Cardiac septum (tissue), 1 donor: ENCODE data around the gene RETREG3. TPM values are rescaled to one million over a fixed set of nuclear protein-coding genes. Genes with fewer than 3 reads are reported as not detected.
"Not testable (repeated sequence)": the region's sequence is repeated elsewhere in the genome, so short reads cannot be mapped to it uniquely, and the experiment has no call there.

Experiments used
- DNase-seq: peaks from one replicate; pipeline ENCODE4 v3.0.0-alpha.2; 2020; ENCODE audit warnings: low spot score
- intact Hi-C: fragments of 100-400 bp; cut with DNase I; formaldehyde crosslinking; loops from one replicate; pipeline ENCODE4 v1.14.0; 2022
- long read RNA-seq: library from polyadenylated mRNA; unstranded; transcript quantifications from one replicate; pipeline ENCODE4 v2.0.0, GENCODE V29; 2021
- total RNA-seq: library from RNA; stranded (reverse); fragmentation: NEBNext Ultra II Directional; extraction: Animal tissue kit (Norgen Biotek cat#: 25700); gene quantifications from one replicate; pipeline ENCODE4 v1.2.1, GENCODE V29; 2021
- donor health status: DM: no; HTN: no; CAD: no.

The RETREG3 gene
- 21.3 TPM for total RNA-seq
- long read RNA-seq, transcript RETREG3-201 (9 exons, 3,759 nt) = major isoform, 7 of 29 reads
- long read RNA-seq, partial matches to known transcripts = 2 of 29 reads
- long read RNA-seq, other reads (novel, unspliced or antisense) = 16 of 29 reads

GRCh38 chr17:42609182-42609813 lies at the start of gene RETREG3, which contains the start of gene TUBG1:
RETREG3 (minus strand) TSS chr17:42609374; CDS start chr17:42609324, 50 bp downstream.
TUBG1 (plus strand) TSS chr17:42609683; CDS start chr17:42609738, 55 bp downstream.
- peak; percentile 99 for DNase-seq
- intact Hi-C loops = loop anchor here (2.0 to 5.0 kb wide), 3 partner anchors 32 to 66 kb away; partner anchors contain the start of genes MLX and PSMC3IP

- intact Hi-C loops = no loop called here
- no peak for DNase-seq
These were observed 48.8 kb upstream of the RETREG3 start for GRCh38 chr17:42657824-42658588.

- no peak for DNase-seq
- intact Hi-C loops = no loop called here
These were observed 46.4 kb upstream of the RETREG3 start for GRCh38 chr17:42655528-42655927.

GRCh38 chr17:42653179-42654124 lies 44.3 kb upstream of the RETREG3 start:
- intact Hi-C loops = no loop called here
- DNase-seq = no peak

GRCh38 chr17:42651392-42651791 lies 42.2 kb upstream of the RETREG3 start:
- no peak for DNase-seq
- intact Hi-C loops = no loop called here

GRCh38 chr17:42647778-42648177 lies 38.6 kb upstream of the RETREG3 start:
- intact Hi-C loops = no loop called here
- no peak for DNase-seq

- intact Hi-C loops = no loop called here
- no peak for DNase-seq
These were observed 33.2 kb upstream of the RETREG3 start for GRCh38 chr17:42642336-42642735.

GRCh38 chr17:42640121-42640520 lies 30.9 kb upstream of the RETREG3 start:
- DNase-seq = no peak
- intact Hi-C loops = no loop called here

- DNase-seq = no peak
- intact Hi-C loops = no loop called here
These were observed 30.4 kb upstream of the RETREG3 start for GRCh38 chr17:42639525-42640113.

GRCh38 chr17:42632949-42633444 lies 23.8 kb upstream of the RETREG3 start:
- intact Hi-C loops = no loop called here
- no peak for DNase-seq

- DNase-seq = no peak
- intact Hi-C loops = no loop called here
These were observed 20.3 kb upstream of the RETREG3 start for GRCh38 chr17:42629411-42630009.

- intact Hi-C loops, DNase-seq: not testable (repeated sequence)
These were observed 18.0 kb upstream of the RETREG3 start for GRCh38 chr17:42627032-42627764.

GRCh38 chr17:42623732-42624596 lies 14.8 kb upstream of the RETREG3 start:
- intact Hi-C loops = no loop called here
- DNase-seq = no peak

- DNase-seq = no peak
- intact Hi-C loops = no loop called here
These were observed 14.1 kb upstream of the RETREG3 start for GRCh38 chr17:42623271-42623670.

GRCh38 chr17:42621987-42622386 lies 12.8 kb upstream of the RETREG3 start:
- intact Hi-C loops, DNase-seq: not testable (repeated sequence)

- DNase-seq = peak; percentile 76
- intact Hi-C loops = loop anchor here (2.0 kb wide), 1 partner anchor 60 kb away; no protein-coding TSS in a partner anchor
These were observed 9.4 kb upstream of the RETREG3 start for GRCh38 chr17:42618442-42619150.
